HG02798 (cell line): ENCODE data around the gene KIAA0753.
A peak's percentile ranks its signal among the peaks of the same experiment; 100 is the strongest.

Source experiments
- ATAC-seq: cut with Tn5 transposase; IDR thresholded peaks from one replicate; pipeline ENCODE4 v1.9.1; 2021; ENCODE audit warnings: mild to moderate bottlenecking; ENCODE audit not compliant: unreplicated experiment, poor library complexity

Gene KIAA0753

DNA sequence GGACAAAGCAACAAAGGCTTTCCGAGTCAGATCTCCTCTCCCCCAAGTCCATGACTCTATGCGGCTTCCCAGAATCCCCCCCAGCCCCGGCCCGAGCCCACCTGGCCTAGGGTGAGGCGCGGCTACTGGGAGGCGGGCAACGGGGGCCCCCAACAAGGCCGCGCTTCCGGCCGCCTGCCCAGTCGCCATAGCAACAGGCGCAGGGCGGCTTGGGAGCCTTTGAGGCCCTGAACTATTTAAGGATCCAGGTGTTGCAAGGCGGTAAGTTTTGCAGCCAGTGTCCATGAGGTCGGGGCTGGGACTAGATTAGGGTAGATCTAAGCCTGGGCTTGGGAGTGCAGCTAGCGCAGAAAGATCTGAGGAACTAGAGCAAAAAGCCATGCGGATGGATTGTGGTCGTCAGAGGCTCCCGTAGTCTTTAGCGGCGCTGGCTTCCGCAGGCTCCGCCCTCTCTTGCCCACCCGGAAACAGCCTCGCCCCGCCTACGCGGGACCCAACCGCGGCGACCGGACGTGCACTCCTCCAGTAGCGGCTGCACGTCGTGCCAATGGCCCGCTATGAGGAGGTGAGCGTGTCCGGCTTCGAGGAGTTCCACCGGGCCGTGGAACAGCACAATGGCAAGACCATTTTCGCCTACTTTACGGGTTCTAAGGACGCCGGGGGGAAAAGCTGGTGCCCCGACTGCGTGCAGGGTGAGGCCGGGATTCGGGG is at the start of gene KIAA0753, which contains the start of gene TXNDC17:
TSS of gene KIAA0753 (minus strand) at position 176 of the 711 bp plus-strand sequence. CDS start 5,608 bp downstream, outside the sequence.
TSS of gene TXNDC17 (plus strand) at position 525 of the 711 bp plus-strand sequence. CDS start at position 548, 23 bp downstream.
- ATAC-seq, result peak; percentile 91

DNA sequence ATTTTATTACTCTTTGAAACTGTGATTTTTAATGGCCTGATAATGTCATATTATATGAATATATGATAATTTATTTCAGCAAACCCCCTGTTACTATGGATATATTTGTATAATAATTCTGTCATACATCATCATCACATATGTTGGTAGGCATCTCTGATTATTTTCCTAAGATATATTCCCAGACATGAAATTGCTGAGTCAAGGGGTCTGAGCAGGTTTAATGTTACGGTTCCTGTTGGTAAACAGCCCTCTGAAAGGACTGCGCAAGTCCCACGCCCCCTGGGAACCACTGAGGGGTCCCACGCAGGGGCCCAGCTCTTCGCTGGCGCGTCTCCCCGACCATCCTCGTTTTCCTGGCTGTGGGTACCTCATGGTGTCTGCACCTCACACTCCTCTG is 48.4 kb upstream of the KIAA0753 start:
- ATAC-seq, result no peak

DNA sequence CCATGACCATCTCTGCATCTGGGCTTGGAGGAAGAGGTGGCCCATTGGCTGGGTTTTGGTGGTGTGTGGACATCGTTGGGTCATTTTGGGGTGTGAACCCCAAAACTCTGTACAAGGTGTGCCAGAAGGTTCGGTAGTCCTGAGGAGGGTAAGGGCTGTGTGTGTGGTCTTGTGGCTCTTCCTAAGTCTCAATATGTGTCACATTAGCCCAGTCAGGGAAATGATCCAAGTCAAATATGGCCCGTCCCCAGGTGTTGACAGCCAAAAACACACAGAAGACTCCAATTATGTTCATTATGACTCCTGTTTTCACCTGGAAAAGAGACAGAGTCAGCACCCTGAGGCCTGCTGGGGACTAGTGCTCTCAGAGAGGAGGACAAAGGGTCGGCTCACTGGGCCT is 45.5 kb upstream of the KIAA0753 start:
- ATAC-seq, result no peak

DNA sequence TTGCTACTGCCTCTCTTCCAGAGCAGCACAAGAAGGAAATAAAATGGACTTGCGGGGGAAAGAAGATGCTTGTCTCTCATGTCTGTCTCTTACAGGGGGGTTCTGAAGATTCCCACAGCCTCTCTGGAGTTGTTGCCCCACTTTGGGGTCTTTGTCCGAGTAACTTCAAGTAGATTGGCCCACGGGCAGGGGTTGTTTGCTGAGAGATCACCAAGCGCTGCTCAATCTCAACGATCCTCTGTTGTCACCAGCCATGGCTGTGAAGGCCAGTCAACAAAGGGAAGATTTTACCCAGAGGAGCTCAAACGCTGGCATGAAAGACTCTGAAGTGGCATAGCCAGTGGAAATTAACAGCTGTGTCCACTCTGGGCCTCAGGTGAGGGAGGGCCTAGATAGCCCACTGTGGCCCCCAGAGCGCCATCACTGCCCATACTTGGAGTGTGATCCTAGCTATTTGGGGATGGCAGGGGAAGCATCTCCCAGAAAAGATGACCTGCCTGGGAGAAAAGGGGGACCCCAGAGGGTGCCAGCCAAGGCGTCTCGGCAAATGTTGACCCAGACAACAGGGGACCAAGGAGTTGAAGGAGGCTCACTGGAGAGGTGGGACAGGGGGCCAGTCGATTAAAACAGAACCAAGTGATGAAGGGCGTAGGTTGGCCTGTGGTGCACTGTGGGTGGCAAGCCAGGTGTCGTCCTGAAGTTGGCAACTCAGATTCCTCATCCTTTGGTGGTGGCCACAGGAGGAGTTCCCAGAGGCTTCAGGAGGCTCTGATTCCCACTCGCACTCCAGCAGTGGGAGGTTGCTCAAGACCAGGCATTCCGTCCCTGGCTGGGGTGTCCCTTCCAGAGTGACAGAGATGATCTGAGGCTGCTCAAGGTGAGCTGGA is 44.6 kb upstream of the KIAA0753 start:
- ATAC-seq, result no peak

DNA sequence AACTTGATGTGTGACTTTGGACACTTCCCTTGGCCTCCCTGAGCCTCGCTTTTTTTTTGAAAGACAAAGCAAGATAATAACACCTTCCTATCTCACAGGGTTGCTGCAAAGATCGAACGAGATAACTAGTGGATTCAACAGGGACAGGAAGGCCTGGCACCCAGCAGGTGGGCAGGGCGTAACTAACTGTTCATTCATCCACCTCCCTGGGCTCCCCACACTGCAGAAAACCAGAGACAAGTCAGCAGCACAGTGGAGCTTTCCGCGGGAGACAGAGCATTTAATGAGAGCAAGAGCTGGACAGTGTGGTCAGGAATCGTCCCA is 43.9 kb upstream of the KIAA0753 start:
- no peak for ATAC-seq

DNA sequence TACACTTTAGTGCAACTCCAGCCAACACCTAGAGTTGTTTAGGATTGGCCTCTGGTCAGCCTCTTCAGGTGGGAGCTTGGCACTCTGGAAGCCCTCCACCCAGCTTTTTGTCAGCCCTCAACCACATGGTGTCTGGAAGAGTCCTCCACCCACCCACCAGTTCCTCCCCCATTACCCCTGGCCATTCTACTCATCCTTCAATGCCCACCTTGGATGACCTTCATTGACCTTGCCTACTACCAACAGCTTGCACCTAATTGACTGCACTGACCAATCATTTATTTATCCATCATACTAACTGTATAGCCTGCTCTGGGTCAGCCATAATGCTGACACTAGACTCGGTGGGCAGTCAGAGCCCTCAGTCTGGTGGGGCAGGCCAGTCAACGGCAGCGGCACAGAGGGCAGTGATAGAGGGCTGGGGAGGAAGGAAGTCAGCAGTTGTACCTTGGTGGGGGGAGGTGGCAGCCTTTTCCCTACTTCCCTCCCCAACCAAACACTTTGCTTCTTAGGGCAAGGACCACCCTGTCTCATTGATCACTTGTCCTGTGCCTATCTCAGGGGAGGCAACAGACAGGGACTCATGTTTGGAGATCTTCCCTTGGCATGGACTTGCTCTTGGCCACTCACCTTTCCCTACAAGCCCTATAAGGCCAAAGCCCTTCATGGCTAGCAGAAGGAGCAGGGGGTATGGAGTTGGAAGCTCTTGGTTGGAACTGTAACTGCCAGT is 43.4 kb upstream of the KIAA0753 start:
- ATAC-seq, result no peak

DNA sequence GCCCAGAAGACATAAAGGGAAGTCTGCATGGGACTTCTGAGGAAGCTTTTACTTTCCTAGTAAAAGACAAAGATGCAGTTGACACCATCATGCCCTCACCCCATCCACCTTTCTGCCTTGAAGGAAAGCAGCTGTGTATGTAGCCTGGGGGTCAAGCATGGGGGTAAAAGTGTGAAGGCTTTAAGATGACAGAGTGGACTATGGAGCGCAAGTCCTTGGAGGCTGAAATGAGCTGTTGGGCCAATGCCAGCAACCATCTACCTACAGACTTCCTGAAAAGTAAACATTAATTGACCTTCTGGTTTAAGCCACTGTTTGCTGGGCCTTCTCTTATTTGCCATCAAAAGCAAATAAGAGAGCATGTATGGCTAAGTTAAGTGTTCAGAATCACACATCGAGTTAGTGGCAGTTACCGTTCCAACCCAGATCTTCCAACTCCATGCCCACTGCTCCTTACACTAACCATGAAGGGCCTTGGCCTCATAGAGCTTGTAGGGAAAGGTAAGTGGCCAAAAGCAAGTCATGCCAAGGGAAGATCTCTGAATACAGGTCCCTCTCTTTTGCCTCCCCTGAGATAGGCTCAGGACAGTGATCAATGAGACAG is 42.7 kb upstream of the KIAA0753 start:
- ATAC-seq, result no peak

DNA sequence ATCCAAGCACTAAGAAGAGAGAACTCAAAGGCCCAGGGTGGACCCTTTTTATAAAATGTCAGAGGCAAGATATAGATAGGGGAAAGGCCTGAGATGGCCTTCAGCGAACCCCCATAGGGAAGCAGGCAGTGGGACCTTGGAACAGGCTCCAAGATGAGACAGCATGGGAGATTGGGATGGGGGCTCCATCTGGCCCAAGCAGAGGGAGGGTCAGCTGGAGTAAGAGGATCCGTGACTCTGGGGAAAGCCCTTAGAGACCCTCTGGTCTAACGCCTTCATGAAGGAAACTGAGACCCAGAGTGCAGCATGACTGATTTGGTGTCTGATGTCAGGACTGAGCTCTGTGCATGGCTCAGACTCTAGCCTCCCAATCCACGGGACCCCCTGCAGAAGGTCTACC is 41.8 kb upstream of the KIAA0753 start:
- ATAC-seq, result no peak

DNA sequence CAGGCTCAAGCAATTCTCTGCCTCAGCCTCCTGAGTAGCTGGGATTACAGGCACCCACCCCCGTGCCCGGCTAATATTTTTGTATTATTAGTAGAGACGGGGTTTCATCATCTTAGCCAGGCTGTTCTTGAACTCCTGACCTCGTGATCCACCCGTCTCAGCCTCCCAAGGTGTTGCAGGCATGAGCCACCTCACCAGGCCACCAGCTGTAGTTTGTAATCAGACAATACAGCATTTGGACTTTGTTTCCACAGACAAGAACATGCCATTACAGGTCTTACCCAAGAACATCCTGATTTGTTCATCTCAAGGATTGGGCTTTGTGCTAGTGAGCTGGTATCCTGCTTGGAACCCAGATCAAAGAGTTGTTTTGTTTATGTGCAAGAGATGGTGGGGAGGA is 41.2 kb upstream of the KIAA0753 start:
- ATAC-seq, result no peak

DNA sequence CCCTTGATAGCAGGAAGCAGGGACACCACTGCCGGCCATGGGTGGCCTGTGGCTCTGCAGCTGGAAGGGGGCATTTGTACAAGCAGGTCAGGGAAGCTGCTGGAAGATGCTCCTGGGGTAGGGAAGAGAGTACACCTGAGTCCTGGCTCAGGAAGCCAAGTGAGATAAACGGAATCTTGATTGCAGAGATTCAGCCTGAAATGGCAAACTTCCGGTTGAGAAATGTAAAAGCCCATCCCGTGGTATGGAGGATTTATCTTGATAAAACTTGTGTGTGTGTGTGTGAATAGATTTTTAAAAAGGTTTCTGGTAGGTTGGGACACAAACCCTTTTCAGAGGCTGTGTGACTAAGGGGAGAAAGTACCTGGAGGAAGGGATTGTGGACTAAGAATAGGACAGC is 40.7 kb upstream of the KIAA0753 start:
- no peak for ATAC-seq

DNA sequence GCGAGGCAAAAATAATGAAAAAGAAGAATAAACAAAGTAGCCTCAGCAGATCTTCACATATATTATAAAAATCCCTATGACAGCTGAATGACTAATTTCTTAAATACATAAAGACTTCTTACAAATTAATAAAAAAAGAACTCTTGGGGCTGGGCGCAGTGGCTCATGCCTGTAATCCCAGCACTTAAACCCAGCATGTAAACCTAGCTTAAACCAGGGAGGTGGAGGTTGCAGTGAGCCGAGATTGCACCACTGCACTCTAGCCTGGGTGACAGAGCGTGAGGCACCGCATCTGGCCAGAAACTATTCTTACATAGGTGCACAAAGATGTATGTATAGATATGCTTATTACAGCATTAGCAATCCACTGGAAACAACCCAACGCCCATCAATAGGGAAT is 38.7 kb upstream of the KIAA0753 start:
- no peak for ATAC-seq

DNA sequence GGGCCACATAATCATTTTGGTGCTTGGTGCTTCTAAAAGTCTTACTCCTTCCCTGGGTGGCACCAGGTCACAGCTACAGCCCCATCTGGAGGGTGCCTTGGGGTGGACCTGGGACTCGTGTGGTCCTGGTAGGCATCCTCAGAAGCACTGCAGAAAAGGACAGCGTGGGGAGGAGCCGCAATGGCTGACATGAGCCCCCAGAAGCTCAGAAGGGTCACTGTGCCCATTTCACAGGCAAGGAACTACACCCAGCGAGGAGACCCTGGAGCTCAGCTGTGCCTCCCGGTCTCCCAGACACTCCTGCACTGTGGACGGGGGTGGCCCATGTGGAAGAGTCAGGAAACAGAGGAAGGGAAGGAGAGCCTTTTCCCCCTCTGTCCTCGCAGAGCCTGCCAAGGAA is 37.4 kb upstream of the KIAA0753 start:
- ATAC-seq, result no peak

DNA sequence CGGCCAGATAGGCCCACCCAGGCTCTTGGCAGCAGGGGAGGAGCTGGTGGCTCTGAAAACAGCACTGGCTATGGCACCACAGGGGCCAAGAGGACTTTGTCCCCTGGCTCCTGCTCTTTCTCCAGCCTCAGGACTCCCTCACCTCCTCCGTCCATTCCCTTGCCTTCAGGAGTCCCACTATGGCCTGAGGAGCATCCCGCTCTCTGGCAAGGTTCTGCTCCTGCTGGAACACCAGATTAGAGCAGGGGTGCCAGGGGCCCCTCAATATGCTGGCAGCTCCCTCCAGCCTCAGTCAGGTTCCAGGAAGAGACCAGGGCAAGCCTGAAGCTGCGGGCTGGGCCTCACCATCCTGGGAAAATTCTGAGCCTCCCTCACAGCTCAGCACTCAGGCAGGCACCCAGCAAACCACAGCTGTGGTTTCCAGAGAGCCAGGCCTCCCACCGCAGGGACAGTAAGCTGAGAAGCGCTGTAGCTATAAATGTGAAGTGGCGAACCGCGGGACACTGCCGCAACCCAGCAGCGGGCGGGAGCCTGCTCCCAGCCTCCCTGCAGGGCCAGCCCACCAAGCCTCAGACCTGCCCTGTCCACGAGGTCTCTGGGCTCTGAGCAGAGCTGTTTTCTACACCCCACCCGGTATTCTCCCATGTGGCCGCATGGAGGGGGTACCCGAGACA is 36.8 kb upstream of the KIAA0753 start:
- no peak for ATAC-seq

DNA sequence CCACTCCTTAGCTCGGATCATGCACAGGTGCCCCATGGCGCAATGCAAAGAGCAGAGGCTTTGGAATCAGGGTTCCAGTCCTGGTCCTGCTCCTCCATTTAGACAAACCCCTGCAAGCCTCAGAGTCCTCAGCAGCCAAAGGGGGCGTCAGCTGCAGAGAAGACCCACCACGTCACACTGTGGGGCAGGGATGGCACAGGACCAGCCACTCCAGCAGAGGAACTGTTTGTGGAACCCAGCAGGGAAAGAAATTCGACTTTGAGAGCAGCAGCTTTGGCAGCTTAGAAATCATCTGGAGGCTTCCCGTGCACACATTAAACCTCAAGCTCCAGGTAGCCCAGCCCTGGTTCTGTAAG is 36.3 kb upstream of the KIAA0753 start:
- no peak for ATAC-seq

DNA sequence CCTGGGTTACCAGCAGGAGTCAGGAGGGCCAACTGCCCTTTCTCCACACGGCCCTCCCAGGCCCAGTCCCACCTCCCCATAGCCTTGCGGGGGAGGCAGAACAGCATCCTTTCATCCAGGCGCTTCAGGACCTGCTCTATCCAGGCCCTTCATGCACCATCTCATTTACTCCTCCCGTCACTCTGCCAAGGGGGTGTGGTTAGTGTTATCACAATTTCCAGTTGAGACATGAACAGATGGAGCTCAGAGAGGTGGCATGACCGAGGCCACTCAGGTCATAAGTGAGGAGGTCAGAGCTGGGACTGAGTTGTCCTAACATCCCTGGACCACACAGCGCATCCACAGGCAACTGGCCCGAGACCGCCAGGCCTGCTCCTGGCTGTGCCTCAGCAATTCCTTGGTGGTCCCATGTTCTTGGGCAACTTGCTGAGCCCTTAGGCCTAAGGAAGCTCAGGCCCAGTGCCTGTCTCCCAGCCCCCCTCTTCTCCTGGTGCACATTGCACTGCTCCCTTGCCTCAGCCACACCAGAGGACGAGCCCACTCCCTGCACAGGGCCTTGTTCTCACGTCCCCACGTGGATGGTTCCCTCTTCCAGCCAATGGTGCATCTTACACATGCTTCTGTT is 34.8 kb upstream of the KIAA0753 start:
- ATAC-seq, result no peak

DNA sequence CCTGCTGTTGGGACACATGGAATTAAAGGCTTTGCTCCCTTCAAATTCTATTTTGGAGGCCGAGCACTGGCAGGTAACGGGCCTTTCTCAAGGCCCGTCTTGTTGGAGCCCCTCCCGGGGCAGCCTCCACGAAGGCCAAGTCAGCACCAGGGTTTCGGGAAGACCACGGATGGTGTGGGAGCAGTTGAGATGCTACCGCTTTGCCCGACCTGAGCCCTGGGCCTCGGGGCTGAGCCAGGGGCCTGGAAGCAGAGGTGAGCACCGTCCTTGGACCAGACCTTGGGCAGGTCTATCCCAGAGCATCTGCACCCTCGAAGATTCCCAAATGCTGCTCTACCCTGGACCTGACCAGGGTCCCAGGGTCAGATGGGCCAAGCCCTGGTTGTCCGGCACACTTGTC is 34.1 kb upstream of the KIAA0753 start:
- no peak for ATAC-seq

DNA sequence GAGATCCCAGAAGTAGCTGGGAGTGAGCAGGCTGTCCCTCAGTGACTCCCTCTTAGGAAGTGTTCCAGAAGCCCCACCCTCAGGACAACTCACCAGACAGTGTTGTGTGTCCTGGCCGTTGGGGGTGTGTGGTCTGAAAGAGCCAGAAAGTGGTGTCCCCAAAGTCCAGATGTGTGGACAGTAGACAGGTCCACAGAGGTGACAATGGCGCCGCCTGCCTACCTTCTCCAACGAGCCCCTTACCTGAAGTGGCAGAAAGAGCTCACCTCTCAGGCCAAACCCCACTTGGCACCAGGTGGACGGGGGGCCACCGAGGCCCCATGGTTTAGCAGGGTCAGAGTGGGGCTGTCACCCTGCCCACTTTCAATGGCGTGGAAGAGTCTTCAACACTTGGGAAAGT is 30.9 kb upstream of the KIAA0753 start:
- ATAC-seq, result no peak

DNA sequence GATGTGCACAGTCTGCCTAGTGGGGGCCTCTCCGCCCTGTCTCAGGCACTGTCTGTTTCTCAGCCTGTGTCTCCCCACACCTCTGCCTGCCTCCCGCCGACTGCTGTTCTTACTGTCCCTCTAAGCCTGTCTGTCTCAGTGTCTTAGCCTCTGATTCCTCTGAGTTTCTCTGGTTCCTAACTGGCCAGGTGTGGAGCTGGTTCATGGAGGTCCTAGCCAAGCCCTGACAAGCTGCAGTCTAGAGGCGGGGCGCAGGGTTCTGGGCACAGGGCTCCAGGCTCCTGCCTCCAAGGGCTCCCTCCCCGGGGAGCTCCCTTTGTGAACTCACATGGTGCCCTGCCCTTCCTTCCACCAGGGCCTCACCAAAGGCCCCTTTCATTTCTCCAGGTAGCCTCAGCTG is 30.5 kb upstream of the KIAA0753 start:
- no peak for ATAC-seq

DNA sequence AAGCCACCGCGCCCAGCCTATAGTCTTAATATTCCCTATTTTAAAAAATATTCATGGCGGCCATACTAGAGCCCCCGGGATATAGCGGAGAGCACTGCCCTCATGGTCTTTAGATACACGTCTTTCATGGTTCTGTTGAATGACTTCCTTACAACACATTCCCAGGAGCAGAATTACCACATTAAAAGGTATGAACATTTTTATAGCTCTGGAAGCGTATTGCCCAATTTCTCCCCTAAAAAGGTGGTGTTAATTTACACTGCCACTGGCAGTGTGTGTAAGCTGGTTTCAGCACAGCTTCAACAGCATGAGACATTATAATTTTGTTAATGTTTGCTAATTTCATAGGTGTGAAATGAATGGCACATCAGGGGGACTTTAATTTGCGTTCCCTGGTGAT is 30.1 kb upstream of the KIAA0753 start:
- ATAC-seq, result no peak
